Measurements from ENCODE around the gene ZNF148.

ZNF148 gene

GRCh38 chr3:125326957-125327356, 48.2 kb downstream of the ZNF148 start:
- Histone ChIP-seq H2AFZ (ENCODE audit: low read length) (no peak overlapping the region), H3K79me2 (ENCODE audit: low read length) (peaks cover 17% of the 10 kb centered on the region), H3F3A (ENCODE audit: insufficient read depth, low read length) (no peaks in the 10 kb centered on the region), H3K36me3 (replicated peaks; ENCODE audit: insufficient read depth, low read length) (no peaks in the 10 kb centered on the region), H3K27me3 (replicated peaks; ENCODE audit: insufficient read depth, low read length) (no peaks in the 10 kb centered on the region), H3K27ac (ENCODE audit: low read length) (no peak overlapping the region), H4K20me1 (ENCODE audit: insufficient read depth, low read length) (no peaks in the 10 kb centered on the region), H3K4me2 (ENCODE audit: low read depth, low read length) (no peak overlapping the region), H3K9me2 (replicated peaks; ENCODE audit: insufficient read depth, low read length) (no peaks in the 10 kb centered on the region), H3K9me3 (replicated peaks; ENCODE audit: insufficient read depth, low read length) (no peaks in the 10 kb centered on the region), H3K4me1 (ENCODE audit: low read length) (no peaks in the 10 kb centered on the region), H3K9ac (ENCODE audit: low read length) (no peak overlapping the region), H3K4me3 (ENCODE audit: low read length) (no peak overlapping the region)
- TF ChIP-seq EZH2phosphoT487 (IDR thresholded peaks at IDR 0.05; ENCODE audit: low read length) = no peak
- no peak for TF ChIP-seq CTCF (IDR thresholded peaks at IDR 0.05; ENCODE audit: low read length)
- no peak for TF ChIP-seq EZH2 (optimal IDR thresholded peaks at IDR 0.05; ENCODE audit: low read depth, low read length)
- no peak for DNase-seq

GRCh38 chr3:125325746-125326145, 49.4 kb downstream of the ZNF148 start:
- DNase-seq = no peak
- Histone ChIP-seq H3K4me3 (ENCODE audit: low read length) (no peak overlapping the region), H3K36me3 (replicated peaks; ENCODE audit: insufficient read depth, low read length) (no peaks in the 10 kb centered on the region), H4K20me1 (ENCODE audit: insufficient read depth, low read length) (no peaks in the 10 kb centered on the region), H3K9me2 (replicated peaks; ENCODE audit: insufficient read depth, low read length) (no peaks in the 10 kb centered on the region), H3K27me3 (replicated peaks; ENCODE audit: insufficient read depth, low read length) (no peaks in the 10 kb centered on the region), H3F3A (ENCODE audit: insufficient read depth, low read length) (no peaks in the 10 kb centered on the region), H2AFZ (ENCODE audit: low read length) (no peak overlapping the region), H3K9ac (ENCODE audit: low read length) (no peak overlapping the region), H3K79me2 (ENCODE audit: low read length) (peaks cover 7% of the 10 kb centered on the region), H3K9me3 (replicated peaks; ENCODE audit: insufficient read depth, low read length) (no peaks in the 10 kb centered on the region), H3K4me2 (ENCODE audit: low read depth, low read length) (no peak overlapping the region), H3K27ac (ENCODE audit: low read length) (no peak overlapping the region), H3K4me1 (ENCODE audit: low read length) (no peaks in the 10 kb centered on the region)
- no peak for TF ChIP-seq EZH2 (optimal IDR thresholded peaks at IDR 0.05; ENCODE audit: low read depth, low read length)
- no peak for TF ChIP-seq CTCF (IDR thresholded peaks at IDR 0.05; ENCODE audit: low read length)
- no peak for TF ChIP-seq EZH2phosphoT487 (IDR thresholded peaks at IDR 0.05; ENCODE audit: low read length)

GRCh38 chr3:125324341-125324740, 50.8 kb downstream of the ZNF148 start:
- Histone ChIP-seq H3K79me2 (ENCODE audit: low read length) (peaks cover 7% of the 10 kb centered on the region), H3K4me1 (ENCODE audit: low read length) (no peaks in the 10 kb centered on the region), H3K36me3 (replicated peaks; ENCODE audit: insufficient read depth, low read length) (no peaks in the 10 kb centered on the region), H3K27me3 (replicated peaks; ENCODE audit: insufficient read depth, low read length) (no peaks in the 10 kb centered on the region), H3K9me3 (replicated peaks; ENCODE audit: insufficient read depth, low read length) (no peaks in the 10 kb centered on the region), H3K27ac (ENCODE audit: low read length) (no peak overlapping the region), H4K20me1 (ENCODE audit: insufficient read depth, low read length) (no peaks in the 10 kb centered on the region), H3K9ac (ENCODE audit: low read length) (no peak overlapping the region), H2AFZ (ENCODE audit: low read length) (no peak overlapping the region), H3K4me2 (ENCODE audit: low read depth, low read length) (no peak overlapping the region), H3K9me2 (replicated peaks; ENCODE audit: insufficient read depth, low read length) (no peaks in the 10 kb centered on the region), H3F3A (ENCODE audit: insufficient read depth, low read length) (no peaks in the 10 kb centered on the region), H3K4me3 (ENCODE audit: low read length) (no peak overlapping the region)
- DNase-seq = no peak
- TF ChIP-seq CTCF (IDR thresholded peaks at IDR 0.05; ENCODE audit: low read length) (no peak), EZH2 (optimal IDR thresholded peaks at IDR 0.05; ENCODE audit: low read depth, low read length) (no peak), EZH2phosphoT487 (IDR thresholded peaks at IDR 0.05; ENCODE audit: low read length) (no peak)
